ENCODE results near the gene BICDL1.

DNA sequence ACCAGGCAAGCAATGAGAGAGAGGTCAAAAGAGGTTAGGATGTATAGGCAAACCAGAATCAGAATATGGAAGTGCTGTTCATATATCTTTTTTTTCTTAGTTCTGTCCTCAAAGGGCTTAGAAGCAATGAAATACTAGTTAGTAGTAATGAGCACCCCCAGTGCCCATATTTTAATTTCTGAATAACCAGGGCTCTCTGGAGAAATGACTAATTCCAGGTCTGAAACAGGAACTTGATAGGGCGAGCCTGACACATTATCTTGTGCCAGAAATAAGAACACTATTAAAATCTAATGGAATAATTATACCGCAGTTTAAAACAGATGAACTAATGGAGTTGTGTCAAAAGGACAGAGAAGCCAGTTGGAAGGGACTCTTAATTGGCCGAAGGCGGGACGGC, 30.9 kb downstream of the BICDL1 start:
- TF ChIP-seq POLR2A (IDR thresholded peaks at IDR 0.05; ENCODE audit: low read depth, low read length) (no peak), TAF1 (IDR thresholded peaks at IDR 0.05; ENCODE audit: borderline replicate concordance, low read depth, low read length) (no peak)
